Right lobe of liver (tissue), 6 donors: Measurements from ENCODE around the gene HSPG2. TPM values are rescaled to one million over a fixed set of nuclear protein-coding genes. Genes with fewer than 3 reads are reported as not detected.

ENCODE experiments used
- ATAC-seq, 4 donors: fragments of 200-7000 bp; cut with Tn5 transposase; one replicate each; pipeline ENCODE4 v1.9.1; 2020; ENCODE audit warnings: mild to moderate bottlenecking in 4 of 4, moderate library complexity in 4 of 4
- DNase-seq, 3 donors: peaks; one replicate each; pipeline ENCODE4 v3.0.0-alpha.2; 2020
- H3K27ac ChIP-seq, 3 donors: fragments of 200-600 bp; one replicate each; pipeline ENCODE4 v1.8.0; 2022
- H3K27me3 ChIP-seq, 2 donors: fragments of 200-600 bp; one replicate each; pipeline ENCODE4 v1.8.0; 2022
- H3K36me3 ChIP-seq, 4 donors: fragments of 200-600 bp; sonication (generic) in 1 of 4; one replicate each; pipeline versions ENCODE4 v1.5.1 to v1.8.0; 2017 to 2022; ENCODE audit warnings: control low read depth in 1 of 4
- H3K4me1 ChIP-seq, 4 donors: fragments of 200-600 bp; sonication (generic) in 1 of 4; one replicate each; pipeline versions ENCODE4 v1.5.1 to v1.8.0; 2017 to 2022; ENCODE audit warnings: control low read depth in 1 of 4
- H3K4me3 ChIP-seq, 3 donors: fragments of 200-600 bp; one replicate each; pipeline ENCODE4 v1.8.0; 2022
- H3K9me3 ChIP-seq, 4 donors: fragments of 200-600 bp; sonication (generic) in 1 of 4; one replicate each; pipeline versions ENCODE4 v1.5.1 to v1.8.0; 2017 to 2022; ENCODE audit warnings: control low read depth in 1 of 4
- CTCF ChIP-seq, 4 donors: fragments of 200-600 bp in 3 of 4; fragments of 450-650 bp in 1 of 4; IDR thresholded peaks; one replicate each; pipeline versions ENCODE4 v1.5.1 to v1.8.0; 2016 to 2022; ENCODE audit warnings: antibody characterized with exemption in 4 of 4, mild to moderate bottlenecking in 2 of 4
- POLR2A ChIP-seq: fragments of 450-650 bp; IDR thresholded peaks from one replicate; pipeline ENCODE4 v1.6.1; 2017; ENCODE audit warnings: antibody characterized with exemption, mild to moderate bottlenecking
- WGBS: methylation state at CpG from one replicate; pipeline ENCODE4 v1.1.6; 2018; ENCODE audit warnings: low coverage, low lambda C conversion rate; ENCODE audit not compliant: insufficient coverage; ENCODE audit errors: missing lambda C conversion rate; 5-methylcytosine and 5-hydroxymethylcytosine counted together
- intact Hi-C, 2 donors: fragments of 100-400 bp; cut with DNase I; formaldehyde crosslinking; loops; one replicate each; pipeline versions ENCODE4 v1.11.2 to v1.14.1; 2022
- total RNA-seq, 6 experiments: library from RNA; depleted of rRNA in 2 of 6; stranded (reverse); fragments of >200 nt in 2 of 6; fragmentation: NEBNext Ultra II Directional in 3 of 6; extraction: Animal tissue kit (Norgen Biotek cat#: 25700) in 3 of 6; gene quantifications; one replicate each; pipeline versions ENCODE4 v1.1.0 to v1.2.4, GENCODE V29; 2016 to 2023
- donor health status: DM: no; HTN: yes; CAD: no.
- donor health status: DM: no; HTN: no; CAD: no.
- donor health status: DM: no; HTN: no; CAD: no.
- donor health status: DM: no; HTN: yes; CAD: no.
- donor health status: DM: no; HTN: yes; CAD: no.

HSPG2 gene
- total RNA-seq, 6 experiments from 2014 or later = 31.3 to 90.9 (median 43.7) TPM

GRCh38 chr1:21930080-21930571 is 7.0 kb downstream of the HSPG2 start:
- TF ChIP-seq CTCF (IDR thresholded peaks at IDR 0.05) (no peak), POLR2A (no peak)
- H3K4me3 ChIP-seq = no peak overlapping the region
- intact Hi-C loops = no loop called here
- ATAC-seq = no peak
- no peaks in the 10 kb centered on the region for H3K4me1 ChIP-seq
- H3K36me3 ChIP-seq = no peaks in the 10 kb centered on the region
- DNase-seq = no peak
- no peaks in the 10 kb centered on the region for H3K27me3 ChIP-seq
- H3K27ac ChIP-seq = no peak overlapping the region
- no peaks in the 10 kb centered on the region for H3K9me3 ChIP-seq
- 65% methylated on average over 6 of the region's 8 CpGs for WGBS

GRCh38 chr1:21927533-21928237 is 9.4 kb downstream of the HSPG2 start:
- intact Hi-C loops = no loop called here
- H3K4me3 ChIP-seq = no peak overlapping the region
- ATAC-seq (no peak), DNase-seq (no peak)
- H3K27ac ChIP-seq = peak overlapping the region in 1 of 3 donors; percentile 28
- no peaks in the 10 kb centered on the region for H3K4me1 ChIP-seq
- TF ChIP-seq POLR2A (no peak), CTCF (IDR thresholded peaks at IDR 0.05) (no peak)
- 71% methylated on average over 1 of the region's 12 CpGs for WGBS
- H3K9me3 ChIP-seq = no peaks in the 10 kb centered on the region
- H3K36me3 ChIP-seq = no peaks in the 10 kb centered on the region
- no peaks in the 10 kb centered on the region for H3K27me3 ChIP-seq

GRCh38 chr1:21926814-21927532 is 10.1 kb downstream of the HSPG2 start:
- TF ChIP-seq CTCF (IDR thresholded peaks at IDR 0.05) (no peak), POLR2A (no peak)
- 67% methylated on average over 5 of the region's 11 CpGs for WGBS
- H3K27ac ChIP-seq = peak overlapping the region in 1 of 3 donors; percentile 28
- H3K4me1 ChIP-seq = no peaks in the 10 kb centered on the region
- ATAC-seq (peak in 2 of 4 donors; percentile 10 to 18), DNase-seq (no peak)
- H3K27me3 ChIP-seq = no peaks in the 10 kb centered on the region
- no peaks in the 10 kb centered on the region for H3K36me3 ChIP-seq
- H3K9me3 ChIP-seq = no peaks in the 10 kb centered on the region
- no peak overlapping the region for H3K4me3 ChIP-seq
- intact Hi-C loops = no loop called here

GRCh38 chr1:21926065-21926464 is 11.0 kb downstream of the HSPG2 start:
- no peak for DNase-seq
- H3K4me1 ChIP-seq = no peaks in the 10 kb centered on the region
- no peak for TF ChIP-seq POLR2A
- no peak for TF ChIP-seq CTCF (IDR thresholded peaks at IDR 0.05)
- H3K36me3 ChIP-seq = no peaks in the 10 kb centered on the region
- H3K4me3 ChIP-seq = no peak overlapping the region
- no peak for ATAC-seq
- no peaks in the 10 kb centered on the region for H3K9me3 ChIP-seq
- intact Hi-C loops = no loop called here
- no peaks in the 10 kb centered on the region for H3K27me3 ChIP-seq
- H3K27ac ChIP-seq = no peak overlapping the region
- 74% methylated on average over 2 of the region's 2 CpGs for WGBS
